ENCODE data around the gene SCCPDH.

SCCPDH gene

GRCh38 chr1:246753670-246754535 is 29.7 kb downstream of the SCCPDH start:
- peak; percentile 43 for DNase-seq

- no peak for DNase-seq
Observed at GRCh38 chr1:246755419-246755818, 31.2 kb downstream of the SCCPDH start.

- DNase-seq: no peak
Observed at GRCh38 chr1:246760422-246761347, 36.5 kb downstream of the SCCPDH start.

GRCh38 chr1:246761396-246761795 is 37.2 kb downstream of the SCCPDH start:
- no peak for DNase-seq

- no peak for DNase-seq
Observed at GRCh38 chr1:246765521-246765920, 41.3 kb downstream of the SCCPDH start.

- DNase-seq: no peak
Observed at GRCh38 chr1:246768403-246769020, 44.3 kb downstream of the SCCPDH start.

GRCh38 chr1:246769306-246769705 is 45.1 kb downstream of the SCCPDH start:
- no peak for DNase-seq

- DNase-seq: no peak
Observed at GRCh38 chr1:246771366-246771765, 47.2 kb downstream of the SCCPDH start.

- no peak for DNase-seq
Observed at GRCh38 chr1:246772686-246773085, 48.5 kb downstream of the SCCPDH start.

GRCh38 chr1:246773213-246773641 is 49.0 kb downstream of the SCCPDH start:
- no peak for DNase-seq

- no peak for DNase-seq
Observed at GRCh38 chr1:246775531-246776385, 51.5 kb downstream of the SCCPDH start.

GRCh38 chr1:246776923-246777322 is 52.7 kb downstream of the SCCPDH start:
- no peak for DNase-seq

GRCh38 chr1:246778663-246779062 is 54.5 kb downstream of the SCCPDH start:
- no peak for DNase-seq

- DNase-seq: no peak
Observed at GRCh38 chr1:246779561-246780175, 55.5 kb downstream of the SCCPDH start.

GRCh38 chr1:246780264-246780663 is 56.1 kb downstream of the SCCPDH start:
- no peak for DNase-seq

GRCh38 chr1:246781212-246781611 is 57.0 kb downstream of the SCCPDH start:
- no peak for DNase-seq

- DNase-seq: no peak
Observed at GRCh38 chr1:246782120-246782900, 58.1 kb downstream of the SCCPDH start.

- no peak for DNase-seq
Observed at GRCh38 chr1:246784621-246785493, 60.6 kb downstream of the SCCPDH start.

- DNase-seq: no peak
Observed at GRCh38 chr1:246785494-246786111, 61.4 kb downstream of the SCCPDH start.
